ENCODE measurements around the gene RHCG. TPM values are rescaled to one million over a fixed set of nuclear protein-coding genes. Genes with fewer than 3 reads are reported as not detected.

RHCG gene
- total RNA-seq, 1 donor from 2014 or later: 247 TPM

- no peak overlapping the region for H3K4me3 ChIP-seq (ENCODE audit: low read depth, low read length)
- TF ChIP-seq CTCF (IDR thresholded peaks at IDR 0.05; ENCODE audit: insufficient read depth, low read length, severe bottlenecking): no peak
- DNase-seq (ENCODE audit: low read depth): peak; percentile 38
- FAIRE-seq: no peak
- H3K36me3 ChIP-seq (ENCODE audit: control insufficient read depth, insufficient read depth, low read length): no peaks in the 10 kb centered on the region
- H3K27me3 ChIP-seq (ENCODE audit: control insufficient read depth, insufficient read depth, low read length): no peaks in the 10 kb centered on the region
These were observed 14.2 kb downstream of the RHCG start for GRCh38 chr15:89482139-89482538.

- Histone ChIP-seq H3K4me3 (ENCODE audit: low read depth, low read length) (no peak overlapping the region), H3K36me3 (ENCODE audit: control insufficient read depth, insufficient read depth, low read length) (no peaks in the 10 kb centered on the region), H3K27me3 (ENCODE audit: control insufficient read depth, insufficient read depth, low read length) (no peaks in the 10 kb centered on the region)
- FAIRE-seq: peak; percentile 52
- no peak for DNase-seq (ENCODE audit: low read depth)
- no peak for TF ChIP-seq CTCF (IDR thresholded peaks at IDR 0.05; ENCODE audit: insufficient read depth, low read length, severe bottlenecking)
These were observed 15.9 kb downstream of the RHCG start for GRCh38 chr15:89480505-89480904.

- FAIRE-seq (no peak), DNase-seq (ENCODE audit: low read depth) (no peak)
- H3K4me3 ChIP-seq (ENCODE audit: low read depth, low read length): no peak overlapping the region
- TF ChIP-seq CTCF (IDR thresholded peaks at IDR 0.05; ENCODE audit: insufficient read depth, low read length, severe bottlenecking): no peak
- H3K27me3 ChIP-seq (ENCODE audit: control insufficient read depth, insufficient read depth, low read length): no peaks in the 10 kb centered on the region
- H3K36me3 ChIP-seq (ENCODE audit: control insufficient read depth, insufficient read depth, low read length): no peaks in the 10 kb centered on the region
These were observed 17.2 kb downstream of the RHCG start for GRCh38 chr15:89479173-89479572.

GRCh38 chr15:89477411-89478242 lies 18.8 kb downstream of the RHCG start:
- DNase-seq (ENCODE audit: low read depth) (no peak), FAIRE-seq (no peak)
- H3K27me3 ChIP-seq (ENCODE audit: control insufficient read depth, insufficient read depth, low read length): no peaks in the 10 kb centered on the region
- TF ChIP-seq CTCF (IDR thresholded peaks at IDR 0.05; ENCODE audit: insufficient read depth, low read length, severe bottlenecking): no peak
- no peaks in the 10 kb centered on the region for H3K36me3 ChIP-seq (ENCODE audit: control insufficient read depth, insufficient read depth, low read length)
- H3K4me3 ChIP-seq (ENCODE audit: low read depth, low read length): no peak overlapping the region

GRCh38 chr15:89475661-89476060 lies 20.7 kb downstream of the RHCG start:
- Histone ChIP-seq H3K4me3 (ENCODE audit: low read depth, low read length) (no peak overlapping the region), H3K27me3 (ENCODE audit: control insufficient read depth, insufficient read depth, low read length) (no peaks in the 10 kb centered on the region), H3K36me3 (ENCODE audit: control insufficient read depth, insufficient read depth, low read length) (no peaks in the 10 kb centered on the region)
- no peak for FAIRE-seq
- DNase-seq (ENCODE audit: low read depth): no peak
- no peak for TF ChIP-seq CTCF (IDR thresholded peaks at IDR 0.05; ENCODE audit: insufficient read depth, low read length, severe bottlenecking)

All from bronchial epithelial cell (primary cell).